ENCODE data around the gene SPDYE9.
"Not testable (repeated sequence)": the region's sequence is repeated elsewhere in the genome, so short reads cannot be mapped to it uniquely, and the experiment has no call there.

SPDYE9 gene

GRCh38 chr7:73085938-73086337, at the start of gene SPDYE9:
TSS of gene SPDYE9 (minus strand) at chr7:73086038. CDS start at chr7:73084238, 1,800 bp downstream.
- not testable (repeated sequence) for DNase-seq

- DNase-seq: not testable (repeated sequence)
These were observed 49.0 kb upstream of the SPDYE9 start for GRCh38 chr7:73134866-73135265.

- DNase-seq: not testable (repeated sequence)
These were observed 46.9 kb upstream of the SPDYE9 start for GRCh38 chr7:73132651-73133217.

GRCh38 chr7:73130612-73131011, 44.8 kb upstream of the SPDYE9 start:
- not testable (repeated sequence) for DNase-seq

GRCh38 chr7:73124126-73124525, 38.3 kb upstream of the SPDYE9 start:
- DNase-seq: not testable (repeated sequence)

GRCh38 chr7:73122778-73123447, 37.1 kb upstream of the SPDYE9 start:
- DNase-seq: not testable (repeated sequence)

GRCh38 chr7:73118155-73118554, 32.3 kb upstream of the SPDYE9 start:
- not testable (repeated sequence) for DNase-seq

- DNase-seq: not testable (repeated sequence)
These were observed 28.0 kb downstream of the SPDYE9 start, which contains the start of gene SPDYE11 for GRCh38 chr7:73057811-73058210. TSS of gene SPDYE11 (minus strand) at chr7:73057911. CDS start at chr7:73056111, 1,800 bp downstream.

- DNase-seq: not testable (repeated sequence)
These were observed 56.2 kb downstream of the SPDYE9 start, which contains the start of gene SPDYE8 for GRCh38 chr7:73029666-73030065. TSS of gene SPDYE8 (minus strand) at chr7:73029766. CDS start at chr7:73027966, 1,800 bp downstream.

All from activated T-cell treated with anti-CD3 and anti-CD28 coated beads, Interleukin-2, amount 50 U/mL, for 48 hours (primary cell).